ENCODE measurements around the gene NTNG1.

The NTNG1 gene

DNA sequence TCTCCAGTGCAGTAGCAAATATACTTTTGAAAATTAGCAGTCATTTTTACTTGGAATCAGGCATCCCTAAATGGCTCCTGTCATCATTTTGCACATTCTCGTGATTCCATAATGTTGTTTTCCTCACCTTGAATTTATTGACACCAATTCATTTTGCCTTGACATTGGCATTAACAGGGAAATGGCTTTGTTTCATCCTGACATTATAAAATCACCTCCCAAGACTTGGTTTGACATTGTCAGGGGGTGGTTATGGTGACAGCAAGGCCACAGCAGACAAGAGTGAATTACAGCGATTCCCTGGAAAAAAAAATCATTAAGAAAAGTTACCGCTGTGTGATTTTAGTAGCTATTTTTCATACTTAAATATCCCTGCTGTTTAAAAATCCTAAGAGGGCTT lies 327.0 kb downstream of the NTNG1 start:
- no peak for DNase-seq

GRCh38 chr1:107473065-107473464 lies 332.2 kb downstream of the NTNG1 start:
- DNase-seq = no peak

DNA sequence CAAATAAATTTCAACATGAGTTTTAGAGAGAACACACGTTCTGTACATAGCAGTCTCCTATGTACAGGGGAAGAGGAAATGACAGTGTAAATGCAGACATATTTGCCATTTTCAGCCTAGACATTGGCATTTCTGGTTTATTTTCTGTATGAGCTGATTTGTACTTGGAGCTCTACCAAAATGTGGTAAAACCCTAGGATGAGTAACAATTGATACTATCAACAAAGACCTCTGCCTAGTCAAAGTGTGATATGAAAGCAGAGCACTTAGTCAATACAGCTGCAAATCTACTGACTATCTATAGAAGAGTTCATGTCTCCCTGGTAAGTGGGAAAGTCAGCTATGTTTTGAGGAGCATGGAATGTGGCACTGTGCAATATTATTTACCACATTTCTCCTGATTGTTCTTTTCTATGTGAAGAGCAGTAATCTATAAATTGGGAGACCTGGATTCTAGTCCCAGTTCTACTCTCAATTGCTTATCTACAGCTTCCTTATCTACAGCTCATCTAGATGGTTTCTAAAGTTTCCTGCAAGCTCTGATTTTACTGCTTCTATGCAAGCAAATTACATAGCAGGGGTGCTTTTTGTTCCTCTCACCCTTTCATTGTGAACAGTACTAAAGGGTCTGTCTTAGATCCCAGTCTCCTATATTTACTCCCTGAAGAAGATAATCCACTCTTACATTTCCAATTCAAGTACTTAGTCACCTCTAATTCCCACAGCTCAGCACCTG lies 334.2 kb downstream of the NTNG1 start:
- no peak for DNase-seq

- no peak for DNase-seq
Measured at GRCh38 chr1:107477233-107477632, 336.4 kb downstream of the NTNG1 start.

DNA sequence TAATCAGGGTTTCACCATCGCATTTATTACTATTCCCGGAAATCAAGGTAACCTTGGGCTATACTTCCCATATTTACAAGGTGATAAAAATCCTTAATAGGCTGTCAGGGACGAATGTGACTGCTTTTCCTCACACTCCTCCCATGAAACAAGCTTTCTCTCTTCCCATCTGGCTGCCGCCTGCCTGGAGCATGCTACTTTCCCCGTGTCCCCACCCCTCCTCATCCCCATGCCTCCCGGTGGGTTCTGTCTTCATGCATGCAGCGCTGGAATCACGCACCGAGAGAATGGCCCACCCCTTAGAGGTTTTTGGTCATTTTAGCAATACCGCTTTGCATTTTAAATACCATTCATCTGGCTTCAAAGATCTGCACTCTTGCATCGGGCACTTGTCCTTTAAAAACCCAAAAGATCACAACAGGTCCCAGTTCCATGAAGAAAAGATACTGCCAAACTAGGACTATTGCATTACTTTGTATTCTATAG lies 339.1 kb downstream of the NTNG1 start:
- DNase-seq = no peak

DNA sequence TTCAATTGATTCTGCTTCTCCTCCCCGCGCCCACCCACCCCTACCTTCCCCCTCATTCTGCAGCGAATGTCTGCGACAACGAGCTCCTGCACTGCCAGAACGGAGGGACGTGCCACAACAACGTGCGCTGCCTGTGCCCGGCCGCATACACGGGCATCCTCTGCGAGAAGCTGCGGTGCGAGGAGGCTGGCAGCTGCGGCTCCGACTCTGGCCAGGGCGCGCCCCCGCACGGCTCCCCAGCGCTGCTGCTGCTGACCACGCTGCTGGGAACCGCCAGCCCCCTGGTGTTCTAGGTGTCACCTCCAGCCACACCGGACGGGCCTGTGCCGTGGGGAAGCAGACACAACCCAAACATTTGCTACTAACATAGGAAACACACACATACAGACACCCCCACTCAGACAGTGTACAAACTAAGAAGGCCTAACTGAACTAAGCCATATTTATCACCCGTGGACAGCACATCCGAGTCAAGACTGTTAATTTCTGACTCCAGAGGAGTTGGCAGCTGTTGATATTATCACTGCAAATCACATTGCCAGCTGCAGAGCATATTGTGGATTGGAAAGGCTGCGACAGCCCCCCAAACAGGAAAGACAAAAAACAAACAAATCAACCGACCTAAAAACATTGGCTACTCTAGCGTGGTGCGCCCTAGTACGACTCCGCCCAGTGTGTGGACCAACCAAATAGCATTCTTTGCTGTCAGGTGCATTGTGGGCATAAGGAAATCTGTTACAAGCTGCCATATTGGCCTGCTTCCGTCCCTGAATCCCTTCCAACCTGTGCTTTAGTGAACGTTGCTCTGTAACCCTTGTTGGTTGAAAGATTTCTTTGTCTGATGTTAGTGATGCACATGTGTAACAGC lies 339.9 kb downstream of the NTNG1 start:
- peak; percentile 82 to 84 for DNase-seq

- DNase-seq = peak; percentile 51 to 70
Measured at GRCh38 chr1:107481756-107482384, 341.0 kb downstream of the NTNG1 start.

- no peak for DNase-seq
Measured at GRCh38 chr1:107483949-107484348, 343.1 kb downstream of the NTNG1 start.

DNA sequence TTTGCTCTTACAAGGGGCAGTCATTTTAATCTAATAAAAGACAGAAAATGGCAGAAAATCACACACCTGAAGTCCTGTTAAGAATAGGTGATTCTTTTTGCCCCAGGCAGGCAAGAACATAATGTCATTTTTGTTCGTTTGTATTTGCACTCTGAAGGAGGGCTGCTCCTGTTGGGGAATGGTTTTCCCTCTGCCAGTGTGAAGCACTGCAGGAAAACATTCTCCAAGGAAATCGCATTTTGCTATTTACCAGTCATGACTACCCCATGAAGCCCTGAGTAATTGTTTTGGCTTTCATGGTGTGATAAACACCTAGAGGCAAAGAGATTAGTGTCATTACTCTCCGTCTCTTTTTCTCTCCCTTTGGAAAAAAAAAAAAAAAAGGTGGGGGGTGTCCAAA lies 345.5 kb downstream of the NTNG1 start:
- no peak for DNase-seq

- no peak for DNase-seq
Measured at GRCh38 chr1:107487506-107487905, 346.7 kb downstream of the NTNG1 start.

DNA sequence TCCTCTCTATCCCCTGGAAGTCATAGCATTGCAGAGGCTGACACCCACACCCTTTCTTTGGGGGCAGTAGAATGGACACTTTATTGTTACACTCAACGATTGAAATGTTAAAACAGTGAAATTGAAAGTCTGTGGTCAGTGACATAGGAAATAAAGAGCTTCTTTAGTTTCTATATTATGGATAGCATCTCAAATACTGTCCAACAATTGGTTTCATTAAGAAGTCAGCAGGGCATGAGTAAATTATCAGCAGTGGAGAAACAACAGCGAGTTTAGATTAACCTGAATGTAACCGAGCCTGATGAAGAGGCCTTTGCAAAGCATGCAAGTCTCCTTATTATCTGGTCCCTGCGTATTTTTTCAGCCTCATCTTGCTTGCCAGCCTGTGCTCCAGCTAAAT lies 350.7 kb downstream of the NTNG1 start:
- no peak for DNase-seq

GRCh38 chr1:107493111-107493716 lies 352.4 kb downstream of the NTNG1 start:
- DNase-seq = no peak

DNA sequence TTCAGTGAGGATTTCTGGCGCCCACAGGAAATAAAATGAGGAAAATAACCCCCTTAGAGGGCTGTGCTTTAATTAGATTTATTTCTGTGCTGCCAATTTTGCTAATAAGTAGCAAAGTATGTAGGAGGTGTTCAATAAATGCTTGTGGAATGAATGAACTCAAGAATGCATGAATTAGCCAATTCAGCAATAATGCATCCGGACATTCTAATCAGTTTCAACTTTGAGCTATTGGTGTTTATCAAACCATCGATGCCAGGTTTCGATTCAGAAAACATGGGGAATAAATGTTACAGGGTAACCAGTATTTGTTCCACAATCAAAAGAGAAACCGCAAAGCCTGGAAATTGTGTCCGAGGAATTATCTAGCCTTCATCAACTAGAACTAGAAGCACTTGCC lies 353.2 kb downstream of the NTNG1 start:
- DNase-seq = no peak

GRCh38 chr1:107496002-107496401 lies 355.2 kb downstream of the NTNG1 start:
- DNase-seq = no peak

DNA sequence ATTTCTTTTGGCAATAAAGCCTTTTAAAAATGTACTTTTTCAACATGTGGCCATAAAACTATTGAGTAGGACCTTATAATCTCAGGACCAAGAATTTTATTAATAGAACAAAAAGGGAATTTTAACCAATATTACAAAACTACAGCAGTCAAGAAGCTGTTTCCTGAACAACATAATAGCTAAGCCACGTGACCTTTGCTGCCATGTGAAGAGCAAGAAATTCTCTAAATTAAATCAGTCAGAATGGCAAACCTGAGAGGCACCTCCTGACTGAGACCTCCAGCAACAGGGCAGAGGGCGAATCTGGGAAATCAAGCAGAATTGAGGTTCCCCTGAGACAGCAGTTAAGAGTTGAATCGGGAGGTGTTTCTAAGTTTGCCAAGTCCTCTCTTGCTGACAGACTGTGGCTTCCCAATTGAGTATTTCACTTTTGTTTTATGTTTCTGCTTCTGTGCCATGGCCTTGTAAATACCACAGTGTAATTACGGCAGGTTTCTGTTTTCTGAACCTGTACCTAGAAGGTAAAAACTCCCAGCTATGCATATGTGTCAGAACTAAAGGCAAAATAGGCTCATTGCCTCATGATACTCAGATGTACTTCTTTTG lies 358.4 kb downstream of the NTNG1 start:
- no peak for DNase-seq

GRCh38 chr1:107501081-107501605 lies 360.3 kb downstream of the NTNG1 start:
- DNase-seq = no peak

- no peak for DNase-seq
Measured at GRCh38 chr1:107510347-107510746, 369.5 kb downstream of the NTNG1 start.

DNA sequence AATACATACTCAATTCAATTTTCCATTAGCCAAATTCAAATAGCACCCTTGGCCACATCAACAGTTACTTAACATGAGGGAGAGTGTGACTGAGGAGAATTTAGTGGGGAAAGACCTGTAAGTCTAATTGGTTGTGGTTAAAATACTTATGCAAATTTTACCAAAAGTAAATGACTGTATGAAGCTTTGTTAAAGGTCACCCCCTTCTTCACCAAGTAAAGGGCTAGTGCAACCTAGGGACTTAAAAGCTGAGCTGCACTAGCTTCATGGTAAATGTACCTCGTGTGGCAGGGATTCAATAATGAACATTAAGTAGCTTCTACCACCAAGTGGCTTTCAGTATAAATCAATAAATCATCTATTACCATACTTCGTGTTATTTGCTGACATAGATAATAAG lies 372.0 kb downstream of the NTNG1 start:
- DNase-seq = no peak

DNA sequence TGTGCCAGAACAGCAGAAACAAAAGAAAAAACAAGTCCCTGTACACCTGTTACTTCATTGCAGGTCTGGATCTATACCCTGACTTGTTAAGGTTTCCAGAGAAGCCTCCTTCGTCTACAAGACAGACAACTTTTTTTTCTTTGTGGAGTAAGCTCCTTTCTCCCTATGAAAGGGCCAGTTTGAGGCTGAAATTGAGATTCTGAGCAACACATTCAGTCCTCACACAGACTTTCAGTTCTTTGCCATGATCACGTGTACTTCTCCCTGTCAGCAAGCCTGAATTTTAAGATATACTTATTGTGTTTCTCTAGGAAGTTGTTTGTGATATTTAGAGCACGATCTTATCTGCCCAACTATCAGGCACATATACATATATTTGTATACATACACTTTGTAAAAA lies 374.0 kb downstream of the NTNG1 start:
- DNase-seq = no peak

DNA sequence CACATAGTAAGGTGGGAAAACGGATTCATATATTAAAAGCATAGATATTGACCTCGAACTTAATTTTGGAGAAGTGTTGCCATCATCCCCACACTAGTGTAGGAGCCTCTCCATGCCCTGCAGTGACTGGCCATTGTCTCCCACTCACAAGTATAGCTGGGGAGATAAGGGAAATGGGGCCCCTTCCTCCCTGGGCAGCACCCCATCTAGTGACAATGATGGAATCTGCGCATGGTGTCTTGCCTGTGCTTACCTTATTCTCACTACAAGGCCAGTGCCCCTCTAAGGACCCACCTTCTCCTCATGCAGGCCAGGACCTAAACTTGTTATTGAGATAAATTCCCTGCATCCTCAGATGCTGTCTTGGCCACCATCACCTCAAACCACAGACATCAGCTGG lies 374.9 kb downstream of the NTNG1 start:
- no peak for DNase-seq

DNA sequence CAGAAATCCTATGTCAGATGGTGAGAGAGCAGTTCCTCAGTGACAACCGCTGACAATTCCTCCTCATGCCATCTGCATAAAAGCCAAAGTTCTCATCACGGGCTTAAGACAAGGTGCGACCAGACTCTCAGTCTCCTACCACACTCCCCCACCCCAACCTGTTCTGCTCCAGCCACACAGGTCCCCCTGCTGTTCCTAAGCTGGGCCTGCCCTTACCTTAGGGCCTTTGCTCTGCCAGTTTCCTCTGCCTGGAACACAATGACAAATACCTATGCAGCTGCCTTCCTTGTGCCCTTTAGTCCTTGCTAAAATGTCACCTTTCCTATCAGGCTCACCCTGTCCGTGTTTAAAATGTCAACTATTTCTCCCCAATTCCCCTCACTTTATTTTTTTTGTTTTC lies 382.2 kb downstream of the NTNG1 start:
- no peak for DNase-seq

DNA sequence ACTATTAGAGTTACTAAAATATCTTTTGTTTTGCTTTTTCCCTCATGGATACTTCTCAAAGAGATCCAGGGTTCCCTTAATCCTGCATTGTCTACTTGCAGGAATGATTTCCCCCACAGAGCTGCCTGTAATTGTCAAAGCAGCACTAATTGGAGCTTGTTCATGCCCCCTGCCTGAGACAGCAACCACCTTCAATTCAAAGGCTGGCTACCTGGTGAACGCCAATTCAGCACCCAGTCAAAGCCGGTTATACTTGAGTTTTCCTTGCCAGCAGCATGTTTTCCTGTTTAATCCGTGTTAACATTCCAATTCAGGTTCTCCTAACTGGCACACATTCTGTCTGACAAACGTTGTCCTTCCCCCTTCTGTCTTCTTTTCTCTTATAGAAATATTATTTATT lies 382.9 kb downstream of the NTNG1 start:
- no peak for DNase-seq

DNA sequence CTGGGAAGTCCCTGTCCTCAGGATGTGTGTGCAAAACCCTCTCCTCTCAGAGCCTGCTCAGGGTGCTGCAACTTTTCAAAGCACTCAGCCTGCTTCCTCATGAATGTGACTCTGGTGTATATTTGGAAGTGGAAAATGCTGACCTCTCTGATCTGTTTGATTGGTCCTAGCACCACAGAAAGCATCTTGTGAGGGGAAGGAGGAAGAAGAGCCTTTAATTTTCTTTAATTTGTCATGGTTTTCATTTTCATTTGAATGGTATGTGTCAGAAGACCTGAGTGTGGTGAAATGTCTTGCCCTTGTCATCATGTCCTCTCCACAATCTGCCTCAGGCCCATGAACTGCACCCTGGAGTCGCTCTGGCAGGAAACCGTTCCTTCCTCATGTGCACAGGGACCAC lies 383.5 kb downstream of the NTNG1 start:
- no peak for DNase-seq
